D721Med (cell line): ENCODE data around the gene GNG8.

Experiments used
- DNase-seq: peaks from one replicate; pipeline ENCODE4 v3.0.0; 2011; ENCODE audit warnings: low spot score; ENCODE audit not compliant: insufficient read length
- FAIRE-seq: peaks from 2 replicates; lab custom pipeline; 2011; peaks lifted over from hg19 to GRCh38; lab: Jason Lieb, UNC
- TF ChIP-seq, protein P1 (sequence below): IDR thresholded peaks from 2 replicates; pipeline ENCODE4 v1.5.1; 2012; ENCODE audit warnings: mild to moderate bottlenecking, control low read depth; ENCODE audit not compliant: insufficient read depth; ENCODE audit errors: missing control alignments

The GNG8 gene

DNA sequence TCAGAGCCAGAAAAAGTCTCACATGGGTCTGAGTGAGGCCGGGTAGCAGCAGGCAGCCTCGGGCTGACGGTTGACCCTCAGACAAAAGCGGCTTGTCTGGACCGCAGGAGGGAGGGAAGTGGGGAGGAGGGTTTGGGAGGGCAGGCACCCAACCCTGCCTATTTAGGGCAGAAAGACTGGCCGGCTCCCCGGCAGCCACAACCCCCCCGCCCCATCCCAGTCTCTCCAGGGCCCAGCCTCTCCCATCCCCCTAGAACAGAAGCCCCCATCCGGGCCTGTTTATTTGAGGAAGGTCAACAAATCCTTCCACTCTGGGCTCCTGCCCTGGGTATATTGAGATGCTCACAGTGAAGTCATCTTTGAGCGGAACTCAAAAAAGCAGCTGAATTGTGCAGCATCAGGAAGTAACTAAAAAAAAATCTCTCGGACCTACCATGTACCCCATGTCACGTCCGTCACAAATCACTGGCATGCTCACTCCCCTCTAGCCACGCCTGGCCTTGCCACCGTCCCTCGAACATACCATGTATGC is 18.7 kb upstream of the GNG8 start:
- DNase-seq: no peak
- FAIRE-seq: no peak
- TF ChIP-seq, protein P1, sequence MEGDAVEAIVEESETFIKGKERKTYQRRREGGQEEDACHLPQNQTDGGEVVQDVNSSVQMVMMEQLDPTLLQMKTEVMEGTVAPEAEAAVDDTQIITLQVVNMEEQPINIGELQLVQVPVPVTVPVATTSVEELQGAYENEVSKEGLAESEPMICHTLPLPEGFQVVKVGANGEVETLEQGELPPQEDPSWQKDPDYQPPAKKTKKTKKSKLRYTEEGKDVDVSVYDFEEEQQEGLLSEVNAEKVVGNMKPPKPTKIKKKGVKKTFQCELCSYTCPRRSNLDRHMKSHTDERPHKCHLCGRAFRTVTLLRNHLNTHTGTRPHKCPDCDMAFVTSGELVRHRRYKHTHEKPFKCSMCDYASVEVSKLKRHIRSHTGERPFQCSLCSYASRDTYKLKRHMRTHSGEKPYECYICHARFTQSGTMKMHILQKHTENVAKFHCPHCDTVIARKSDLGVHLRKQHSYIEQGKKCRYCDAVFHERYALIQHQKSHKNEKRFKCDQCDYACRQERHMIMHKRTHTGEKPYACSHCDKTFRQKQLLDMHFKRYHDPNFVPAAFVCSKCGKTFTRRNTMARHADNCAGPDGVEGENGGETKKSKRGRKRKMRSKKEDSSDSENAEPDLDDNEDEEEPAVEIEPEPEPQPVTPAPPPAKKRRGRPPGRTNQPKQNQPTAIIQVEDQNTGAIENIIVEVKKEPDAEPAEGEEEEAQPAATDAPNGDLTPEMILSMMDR: no peak

DNA sequence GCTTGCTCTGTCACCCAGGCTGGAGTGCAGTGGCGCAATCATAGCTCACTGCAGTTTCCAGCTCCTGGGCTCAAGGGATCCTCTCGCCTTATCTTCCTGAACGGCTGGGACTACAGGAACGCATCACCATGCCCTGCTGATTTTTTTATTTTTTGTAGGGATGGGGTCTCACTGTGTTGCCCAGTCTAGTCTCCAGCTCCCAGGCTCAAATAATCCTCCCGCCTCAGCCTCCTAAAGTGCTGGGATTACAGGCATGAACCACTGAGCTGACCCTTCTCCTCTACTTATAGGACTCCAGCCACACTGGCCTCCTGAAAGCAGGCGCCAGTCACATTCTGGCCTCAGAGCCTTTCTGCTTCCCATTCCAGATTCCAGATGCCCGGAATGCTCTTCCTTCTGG is 14.4 kb upstream of the GNG8 start:
- FAIRE-seq (no peak), DNase-seq (no peak)
- TF ChIP-seq, protein P1: no peak

DNA sequence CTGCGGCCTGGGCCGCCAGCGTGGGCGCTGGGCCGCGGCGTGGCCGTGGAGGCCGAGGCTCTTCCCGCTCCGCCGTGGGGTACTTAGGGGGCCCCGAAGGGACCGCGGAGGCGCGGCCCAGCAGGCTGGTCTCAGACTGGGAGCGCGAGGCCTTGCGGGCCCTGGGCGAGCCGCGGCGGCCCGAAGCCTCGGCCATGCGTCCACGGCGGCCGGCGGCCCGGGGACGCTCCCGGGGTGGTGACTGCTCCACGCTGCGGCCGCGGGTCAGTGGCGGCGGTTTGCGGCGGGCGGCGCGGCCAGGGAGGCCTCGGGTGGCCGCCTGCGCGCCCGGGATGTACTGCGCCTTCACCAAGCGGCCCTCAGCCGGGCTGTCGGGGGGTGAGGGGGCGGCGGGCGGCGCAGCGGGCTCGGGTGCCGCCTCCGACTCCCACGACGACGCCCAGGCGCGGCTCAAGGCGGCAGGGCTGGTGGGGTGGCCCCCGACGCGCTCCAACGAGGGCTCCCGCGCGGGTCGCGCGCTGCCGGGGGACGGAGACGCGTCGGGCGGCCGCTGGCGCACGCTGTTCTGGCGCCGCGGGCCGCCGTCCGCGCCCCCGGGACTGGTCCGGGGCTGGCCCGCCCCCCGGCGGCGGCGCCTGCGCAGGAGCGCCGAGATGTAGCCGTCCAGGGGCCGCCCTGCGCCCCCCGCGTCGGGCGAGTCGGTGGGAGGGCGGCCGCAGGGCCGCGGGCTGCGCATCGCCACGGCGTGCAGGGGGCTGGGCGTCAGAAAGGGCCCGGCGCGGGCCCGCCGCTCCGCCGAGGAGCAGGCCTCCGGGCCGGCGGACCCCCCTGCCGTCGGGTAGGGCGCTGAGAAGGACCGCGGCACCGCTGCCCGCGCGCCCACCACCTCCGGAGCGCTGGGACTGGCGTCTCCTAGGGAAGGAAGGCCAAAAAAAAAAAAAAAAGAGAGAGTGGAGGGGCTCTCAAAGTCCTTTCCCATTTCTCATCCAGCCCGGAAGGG is 13.3 kb upstream of the GNG8 start:
- DNase-seq (peak; percentile 85), FAIRE-seq (no peak)
- TF ChIP-seq, protein P1: no peak

DNA sequence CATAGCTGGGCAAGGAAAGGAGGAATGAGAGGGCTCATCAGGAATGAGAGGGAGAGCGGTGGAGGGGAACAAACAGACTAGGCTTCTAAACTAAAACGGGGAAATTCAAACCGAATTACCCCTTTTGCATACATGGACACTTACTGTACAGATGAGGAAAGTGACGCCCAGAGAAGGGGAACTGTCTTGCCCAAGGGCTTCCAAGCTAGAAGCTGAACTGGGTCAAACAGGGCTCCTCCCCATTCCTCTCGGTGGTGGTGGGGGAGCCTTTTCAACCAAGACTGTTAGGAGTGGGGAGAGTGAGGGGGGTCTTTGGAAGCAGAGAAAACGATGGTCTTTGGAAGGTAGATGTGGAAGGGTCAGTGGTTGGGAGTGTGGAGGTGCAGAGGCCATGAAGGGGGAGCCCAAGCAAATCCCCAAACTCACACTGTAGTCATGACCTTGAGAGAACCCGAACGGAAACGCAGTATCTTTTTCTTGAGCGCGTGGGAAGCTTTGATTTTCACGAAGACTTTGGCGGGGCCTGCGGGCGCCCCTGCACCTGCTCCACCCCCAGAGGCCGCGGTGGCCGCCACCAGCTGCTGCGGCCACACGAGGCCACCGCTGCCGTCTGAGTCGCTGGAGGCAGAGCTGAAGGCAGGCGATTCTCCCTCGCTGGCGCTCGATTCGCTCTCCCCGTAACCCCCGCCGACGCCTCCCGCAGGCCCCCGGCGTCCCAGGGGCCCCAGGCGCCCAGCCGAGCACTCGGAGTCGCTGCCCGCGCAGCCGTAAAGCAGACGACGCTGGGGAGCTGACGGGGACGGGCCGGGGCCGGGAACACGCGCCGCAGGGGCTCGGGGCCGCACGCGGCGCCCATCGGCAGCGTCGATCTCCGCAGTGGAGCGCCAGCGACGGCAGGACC is 12.3 kb upstream of the GNG8 start:
- DNase-seq (no peak), FAIRE-seq (no peak)
- TF ChIP-seq, protein P1: no peak

DNA sequence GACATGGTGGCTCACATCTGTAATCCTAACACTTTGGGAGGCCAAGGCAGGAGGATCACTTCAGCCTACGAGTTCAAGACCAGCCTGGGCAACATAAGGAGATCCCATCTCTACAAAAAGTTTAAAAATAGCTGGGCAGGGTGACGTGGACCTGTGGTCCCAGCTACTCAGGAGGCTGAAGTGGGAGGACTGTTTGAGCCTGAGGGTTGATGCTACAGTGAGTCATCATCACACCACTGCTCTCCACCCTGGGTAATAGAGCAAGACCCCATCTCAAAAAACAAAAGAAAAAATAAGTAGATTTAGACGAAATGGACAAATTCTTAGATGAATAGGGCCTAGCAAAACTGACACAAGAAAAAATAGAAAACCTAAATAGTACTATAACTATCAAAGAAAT is 10.4 kb upstream of the GNG8 start:
- FAIRE-seq (no peak), DNase-seq (no peak)
- TF ChIP-seq, protein P1: no peak

DNA sequence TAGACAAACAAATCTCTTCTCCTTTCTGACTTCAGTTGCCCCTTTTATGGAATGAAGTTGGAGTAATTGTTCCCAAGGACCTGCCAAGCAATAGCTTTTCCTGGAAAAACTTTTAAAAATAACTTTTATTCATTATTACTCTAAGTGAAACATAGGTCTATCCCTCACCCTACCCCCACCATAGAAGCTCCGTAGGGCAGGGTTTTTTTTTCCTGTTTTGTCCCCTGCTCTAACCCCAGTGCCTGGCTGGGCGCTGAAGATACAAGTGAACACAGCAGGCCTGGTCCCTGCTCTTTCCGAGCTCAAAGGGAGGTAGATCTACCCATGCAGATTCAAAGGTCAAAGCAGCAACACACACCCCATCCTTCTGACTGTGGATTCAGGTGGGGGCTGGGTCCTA is 8.7 kb upstream of the GNG8 start:
- FAIRE-seq: no peak
- TF ChIP-seq, protein P1: no peak
- DNase-seq: no peak
